GM23248 (cell line): Measurements from ENCODE around the gene TC2N. TPM values are rescaled to one million over a fixed set of nuclear protein-coding genes. Genes with fewer than 3 reads are reported as not detected.

Source experiments
- DNase-seq: peaks from one replicate; pipeline ENCODE4 v3.0.0-alpha.2; 2015
- H2AFZ ChIP-seq: fragments of 200-600 bp; sonication (generic); 2 replicates; pipeline ENCODE4 v1.6.1; 2016; ENCODE audit warnings: antibody characterized with exemption
- H3F3A ChIP-seq: fragments of 200-600 bp; sonication (generic); 2 replicates; pipeline ENCODE4 v1.6.1; 2016; ENCODE audit warnings: mild to moderate bottlenecking, antibody characterized with exemption, mixed run types; ENCODE audit not compliant: insufficient read depth
- H3K27ac ChIP-seq: fragments of 200-600 bp; sonication (generic); 2 replicates; pipeline ENCODE4 v1.5.1; 2016; ENCODE audit warnings: mild to moderate bottlenecking
- H3K27me3 ChIP-seq: fragments of 200-600 bp; sonication (generic); replicated peaks from 2 replicates; pipeline ENCODE4 v1.6.1; 2016; ENCODE audit warnings: mild to moderate bottlenecking; ENCODE audit not compliant: insufficient read depth
- H3K36me3 ChIP-seq: fragments of 200-600 bp; sonication (generic); 2 replicates; pipeline ENCODE4 v1.6.1; 2016; ENCODE audit warnings: low read depth, mild to moderate bottlenecking
- H3K4me1 ChIP-seq: fragments of 200-600 bp; sonication (generic); 2 replicates; pipeline ENCODE4 v1.6.1; 2016; ENCODE audit warnings: mild to moderate bottlenecking; ENCODE audit not compliant: insufficient read depth
- H3K4me2 ChIP-seq: fragments of 200-600 bp; sonication (generic); one replicate; pipeline ENCODE4 v1.6.1; 2016; ENCODE audit warnings: mild to moderate bottlenecking; ENCODE audit not compliant: unreplicated experiment
- H3K4me3 ChIP-seq: fragments of 200-600 bp; sonication (generic); 2 replicates; pipeline ENCODE4 v1.5.1; 2016; ENCODE audit warnings: mild to moderate bottlenecking
- H3K79me2 ChIP-seq: fragments of 200-600 bp; sonication (generic); 2 replicates; pipeline ENCODE4 v1.6.1; 2016; ENCODE audit warnings: mild to moderate bottlenecking; ENCODE audit not compliant: insufficient read depth
- H3K9ac ChIP-seq: fragments of 200-600 bp; sonication (generic); 2 replicates; pipeline ENCODE4 v1.6.1; 2016; ENCODE audit warnings: mild to moderate bottlenecking
- H3K9me2 ChIP-seq: fragments of 200-600 bp; sonication (generic); 2 replicates; pipeline ENCODE4 v1.6.1; 2016; ENCODE audit warnings: mixed run types, mild to moderate bottlenecking, moderate library complexity; ENCODE audit not compliant: insufficient read depth
- H3K9me3 ChIP-seq: fragments of 200-600 bp; sonication (generic); one replicate; pipeline ENCODE4 v1.6.1; 2017; ENCODE audit warnings: low read depth
- H4K20me1 ChIP-seq: fragments of 200-600 bp; sonication (generic); 2 replicates; pipeline ENCODE4 v1.6.0; 2016; ENCODE audit not compliant: insufficient read depth
- EZH2 ChIP-seq: fragments of 200-600 bp; sonication (generic); IDR thresholded peaks from 2 replicates; pipeline ENCODE4 v1.6.1; 2018; ENCODE audit warnings: antibody characterized with exemption, mild to moderate bottlenecking; ENCODE audit not compliant: insufficient read depth, poor library complexity, severe bottlenecking
- EZH2phosphoT487 ChIP-seq: fragments of 200-600 bp; sonication (generic); IDR thresholded peaks from 2 replicates; pipeline ENCODE4 v1.6.1; 2018; ENCODE audit warnings: antibody characterized with exemption, moderate library complexity, mild to moderate bottlenecking, low read depth; ENCODE audit not compliant: insufficient read depth
- WGBS, 2 experiments: methylation state at CpG; one replicate each; pipeline ENCODE4 v1.1.6; 2015 to 2017; ENCODE audit warnings: low lambda C conversion rate in 2 of 2, low coverage in 1 of 2; ENCODE audit errors: missing lambda C conversion rate in 2 of 2; 5-methylcytosine and 5-hydroxymethylcytosine counted together
- in situ Hi-C: fragments of 300-500 bp; cut with MboI; formaldehyde crosslinking; loops from 2 replicates; pipeline ENCODE4 v1.15.0; 2020
- polyA plus RNA-seq: library from polyadenylated mRNA; unstranded; fragments of >200 nt; fragmentation: Nextera tagmentation; extraction: Ambion mirVana; gene quantifications from 2 replicates; pipeline ENCODE4 v1.2.1, GENCODE V29; 2016
- total RNA-seq: library from RNA; depleted of rRNA; stranded (reverse); fragments of >200 nt; shearing (Covaris generic); gene quantifications from 2 replicates; pipeline ENCODE4 v1.2.3, GENCODE V29; 2014; rRNA removed

TC2N gene
- total RNA-seq (under 0.01 and 0.65 TPM in 2 replicates), polyA plus RNA-seq (0.34 and 0.77 TPM in 2 replicates)

DNA sequence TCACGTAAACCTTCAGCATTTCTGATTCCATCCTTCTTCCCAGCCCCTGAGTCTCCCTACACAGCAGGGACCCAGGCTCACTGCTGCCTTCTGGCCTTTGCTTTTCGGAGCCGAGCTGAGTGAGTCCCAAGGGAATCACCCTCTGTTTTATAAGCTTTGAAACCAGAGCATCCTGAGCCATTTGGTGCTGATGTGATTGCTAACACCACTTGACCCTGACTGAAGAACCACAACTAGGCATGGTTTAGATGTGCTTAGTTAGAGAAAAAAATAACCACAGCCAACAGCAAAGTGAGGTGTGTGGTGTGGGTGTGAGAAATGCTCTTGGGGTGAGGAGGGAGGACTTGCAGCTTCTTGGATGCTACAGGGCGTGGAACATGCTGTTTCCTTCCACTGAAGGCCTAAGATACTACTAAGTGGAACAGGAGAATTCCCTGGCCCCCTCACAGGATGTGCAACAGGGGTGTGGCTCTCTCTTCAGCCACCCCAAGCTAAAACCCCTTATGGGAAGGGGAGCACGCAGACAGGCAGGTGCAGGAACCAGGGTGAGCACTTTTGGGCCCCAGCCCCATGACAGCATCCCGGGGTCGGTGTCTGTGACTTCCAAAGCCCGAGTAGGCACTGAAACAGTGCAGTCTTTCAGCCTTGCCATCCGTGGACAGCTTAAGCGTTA is at the start of gene TC2N:
Gene TC2N, minus strand, starts transcription at position 221 of the 673 bp plus-strand sequence. CDS start 53,767 bp downstream, outside the sequence.
- no peak for DNase-seq
- no peaks in the 10 kb centered on the region for H3K9me2 ChIP-seq

DNA sequence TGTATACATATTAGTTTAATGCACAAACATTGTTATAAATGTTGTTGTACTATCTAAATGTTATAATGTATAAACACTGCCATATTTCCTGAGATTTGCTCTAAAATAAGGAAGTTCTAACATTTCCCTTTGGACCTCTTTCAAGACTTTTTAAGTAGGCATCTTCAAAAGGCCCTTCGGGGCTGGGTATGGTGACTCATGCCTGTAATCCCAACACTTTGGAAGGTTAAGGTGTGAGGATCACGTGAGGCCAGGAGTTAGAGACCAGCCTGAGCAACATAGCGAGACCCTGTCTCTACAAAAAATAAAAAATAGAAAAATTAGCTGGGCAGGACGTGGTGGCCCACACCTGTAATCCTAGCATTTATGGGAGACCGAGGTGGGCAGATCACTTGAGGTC is 44.7 kb upstream of the TC2N start:
- H3K9ac ChIP-seq, result no peak overlapping the region
- H3K4me3 ChIP-seq, result no peak overlapping the region
- 82 to 87% methylated on average over 5 of the region's 5 CpGs for WGBS, 2 experiments
- H3K79me2 ChIP-seq, result peaks cover 98% of the 10 kb centered on the region
- H3K9me2 ChIP-seq, result no peaks in the 10 kb centered on the region
- in situ Hi-C loops, result no loop called here
- H3K27ac ChIP-seq, result no peak overlapping the region
- DNase-seq, result no peak
- H3K9me3 ChIP-seq, result no peaks in the 10 kb centered on the region
- 0 out of 2 replicates have a peak, but pooled peaks cover 6% of the 10 kb centered on the region for H3F3A ChIP-seq
- H3K36me3 ChIP-seq, result peaks cover 16% of the 10 kb centered on the region
- no peaks in the 10 kb centered on the region for H4K20me1 ChIP-seq
- TF ChIP-seq EZH2 (no peak), EZH2phosphoT487 (no peak)
- H3K4me2 ChIP-seq, result no peak overlapping the region
- no peaks in the 10 kb centered on the region for H3K4me1 ChIP-seq
- no peak overlapping the region for H2AFZ ChIP-seq
- no peaks in the 10 kb centered on the region for H3K27me3 ChIP-seq

More for the DNA sequence above, at the start of gene TC2N:
- Histone ChIP-seq H3K27ac (no peak within 1 kb of the TSS), H3F3A (no peaks in the 10 kb centered on the region), H4K20me1 (no peaks in the 10 kb centered on the region), H3K9me3 (no peaks in the 10 kb centered on the region), H3K4me2 (no peak within 1 kb of the TSS), H2AFZ (no peak within 1 kb of the TSS), H3K4me1 (no peaks in the 10 kb centered on the region), H3K36me3 (peaks cover 4% of the 10 kb centered on the region; the same call in 1 of the 2 replicates), H3K27me3 (no peaks in the 10 kb centered on the region), H3K4me3 (no peak within 1 kb of the TSS), H3K9ac (no peak within 1 kb of the TSS), H3K79me2 (no peaks in the 10 kb centered on the region)
- TF ChIP-seq EZH2 (no peak), EZH2phosphoT487 (no peak)
- 90 to 93% methylated on average over 10 of the region's 10 CpGs for WGBS, 2 experiments
- in situ Hi-C loops, result no loop called here

DNA sequence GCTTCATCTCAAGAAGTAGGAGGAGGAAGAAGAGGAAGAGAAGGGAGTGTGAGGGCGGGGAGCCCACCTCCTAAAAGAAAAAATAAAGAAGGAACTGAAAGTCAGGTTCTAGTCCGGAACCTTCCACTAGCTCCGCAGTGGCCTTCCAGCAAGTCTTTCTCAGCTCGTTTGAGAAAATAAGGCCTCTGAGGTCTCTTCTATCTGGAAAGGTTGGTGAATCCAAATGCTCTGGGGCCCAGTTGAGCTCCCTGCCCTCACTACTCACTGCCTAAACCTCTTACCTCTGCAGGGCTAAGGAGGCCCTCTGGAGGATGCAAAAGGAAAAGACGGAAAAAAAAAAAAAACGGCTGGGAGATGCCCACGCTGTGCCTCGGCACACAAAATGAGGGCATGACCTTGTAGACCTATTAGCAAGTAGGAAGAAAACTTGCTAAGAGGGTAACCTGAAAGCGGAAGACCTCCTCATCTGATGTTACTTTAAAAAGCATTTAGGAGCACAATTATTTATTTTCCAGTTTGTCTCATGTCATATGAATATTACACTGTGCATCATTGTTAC is 44.2 kb upstream of the TC2N start:
- in situ Hi-C loops, result no loop called here
- Histone ChIP-seq H3K4me3 (no peak overlapping the region), H3K4me1 (no peaks in the 10 kb centered on the region), H3K36me3 (peaks cover 16% of the 10 kb centered on the region), H3K9me2 (no peaks in the 10 kb centered on the region), H3K9me3 (no peaks in the 10 kb centered on the region), H3K79me2 (peaks cover 98% of the 10 kb centered on the region), H3K27ac (no peak overlapping the region), H4K20me1 (no peaks in the 10 kb centered on the region), H3K27me3 (no peaks in the 10 kb centered on the region), H3F3A (0 out of 2 replicates have a peak, but pooled peaks cover 6% of the 10 kb centered on the region), H2AFZ (no peak overlapping the region), H3K9ac (no peak overlapping the region), H3K4me2 (no peak overlapping the region)
- no peak for TF ChIP-seq EZH2phosphoT487
- no peak for TF ChIP-seq EZH2
- DNase-seq, result peak; percentile 72
- WGBS, 2 experiments, result 64% methylated on average over 9 of the region's 9 CpGs

DNA sequence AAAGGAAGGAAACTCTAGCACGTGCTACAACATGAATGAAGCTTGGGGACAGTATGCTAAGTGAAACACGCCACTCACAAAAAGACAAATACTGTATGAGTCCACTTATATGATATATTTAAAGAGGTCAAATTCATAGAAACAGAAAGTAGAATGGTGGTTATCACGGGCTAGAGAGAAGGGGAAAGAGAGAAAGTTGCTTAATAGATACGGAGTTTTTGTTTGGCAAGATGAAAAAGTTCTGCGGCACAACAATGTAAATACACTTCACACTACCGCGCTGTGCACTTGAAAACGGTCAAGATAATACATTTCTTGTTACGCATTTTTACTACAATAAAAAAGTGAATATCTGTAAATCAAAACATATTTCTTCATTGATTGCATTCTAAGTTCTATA is 42.9 kb upstream of the TC2N start:
- no peaks in the 10 kb centered on the region for H3K4me1 ChIP-seq
- DNase-seq, result no peak
- no peak overlapping the region for H3K27ac ChIP-seq
- in situ Hi-C loops, result no loop called here
- peaks cover 8% of the 10 kb centered on the region for H3K36me3 ChIP-seq
- H3K9me3 ChIP-seq, result no peaks in the 10 kb centered on the region
- H3K9me2 ChIP-seq, result no peaks in the 10 kb centered on the region
- no peak for TF ChIP-seq EZH2
- TF ChIP-seq EZH2phosphoT487, result no peak
- peaks cover 96% of the 10 kb centered on the region for H3K79me2 ChIP-seq
- H3K4me2 ChIP-seq, result no peak overlapping the region
- H2AFZ ChIP-seq, result no peak overlapping the region
- H4K20me1 ChIP-seq, result no peaks in the 10 kb centered on the region
- no peak overlapping the region for H3K9ac ChIP-seq
- 0 out of 2 replicates have a peak, but pooled peaks cover 6% of the 10 kb centered on the region for H3F3A ChIP-seq
- H3K4me3 ChIP-seq, result no peak overlapping the region
- WGBS, 2 experiments, result 92 to 94% methylated on average over 9 of the region's 9 CpGs
- H3K27me3 ChIP-seq, result no peaks in the 10 kb centered on the region
